H9 (cell line): ENCODE measurements around the gene FARP2. TPM values are rescaled to one million over a fixed set of nuclear protein-coding genes. Genes with fewer than 3 reads are reported as not detected.

Source experiments
- DNase-seq: peaks from one replicate; pipeline ENCODE4 v3.0.0-alpha.2; 2017
- H2AFZ ChIP-seq: one replicate; pipeline ENCODE4 v1.6.1; 2013; ENCODE audit warnings: mild to moderate bottlenecking, low read length, control low read depth, moderate library complexity
- H2AK5ac ChIP-seq: 2 replicates; pipeline ENCODE4 v1.6.1; 2013; ENCODE audit warnings: low read length, control low read depth, mixed read lengths; ENCODE audit not compliant: insufficient read length
- H2BK120ac ChIP-seq: one replicate; pipeline ENCODE4 v1.6.1; 2013; ENCODE audit warnings: low read depth, mild to moderate bottlenecking, low read length, control low read depth, inconsistent platforms; ENCODE audit not compliant: poor library complexity, severe bottlenecking
- H2BK12ac ChIP-seq: 2 replicates; pipeline ENCODE4 v1.6.1; 2013; ENCODE audit warnings: low read length, control low read depth, mixed read lengths, low read depth; ENCODE audit not compliant: insufficient read length
- H2BK15ac ChIP-seq: 2 replicates; pipeline ENCODE4 v1.6.1; 2013; ENCODE audit warnings: low read depth, low read length, control low read depth
- H2BK20ac ChIP-seq: one replicate; pipeline ENCODE4 v1.6.1; 2013; ENCODE audit warnings: low read depth, mild to moderate bottlenecking, low read length, control low read depth, inconsistent platforms; ENCODE audit not compliant: poor library complexity, severe bottlenecking
- H2BK5ac ChIP-seq: 2 replicates; pipeline ENCODE4 v1.6.1; 2013; ENCODE audit warnings: low read length, control low read depth, mixed read lengths; ENCODE audit not compliant: insufficient read length
- H3K14ac ChIP-seq: 2 replicates; pipeline ENCODE4 v1.6.1; 2013; ENCODE audit warnings: low read length, control low read depth; ENCODE audit not compliant: insufficient read depth
- H3K18ac ChIP-seq: 2 replicates; pipeline ENCODE4 v1.6.1; 2013; ENCODE audit warnings: low read depth, mild to moderate bottlenecking, mixed read lengths, low read length, control low read depth; ENCODE audit not compliant: insufficient read length
- H3K23ac ChIP-seq: 2 replicates; pipeline ENCODE4 v1.6.1; 2013; ENCODE audit warnings: low read length, control low read depth, mixed read lengths, low read depth; ENCODE audit not compliant: insufficient read length
- H3K23me2 ChIP-seq: 2 replicates; pipeline ENCODE4 v1.6.1; 2013; ENCODE audit warnings: low read depth, mild to moderate bottlenecking, mixed read lengths, low read length, control low read depth; ENCODE audit not compliant: insufficient read length, poor library complexity, severe bottlenecking
- H3K27ac ChIP-seq: 2 replicates; pipeline ENCODE4 v1.5.1; 2013; ENCODE audit warnings: low read length, control low read depth, mixed read lengths, low read depth; ENCODE audit not compliant: insufficient read length
- H3K27me3 ChIP-seq: 2 replicates; pipeline ENCODE4 v1.6.1; 2013; ENCODE audit warnings: low read length, control low read depth, inconsistent platforms; ENCODE audit not compliant: insufficient read depth
- H3K4ac ChIP-seq: 2 replicates; pipeline ENCODE4 v1.6.1; 2013; ENCODE audit warnings: low read depth, mild to moderate bottlenecking, control low read depth, inconsistent platforms, low read length, moderate library complexity
- H3K4me1 ChIP-seq: 2 replicates; pipeline ENCODE4 v1.6.1; 2013; ENCODE audit warnings: low read length, control low read depth, inconsistent platforms; ENCODE audit not compliant: insufficient read depth
- H3K4me2 ChIP-seq: 2 replicates; pipeline ENCODE4 v1.6.1; 2013; ENCODE audit warnings: low read length, control low read depth, mixed read lengths; ENCODE audit not compliant: insufficient read length, insufficient read depth
- H3K56ac ChIP-seq: 2 replicates; pipeline ENCODE4 v1.6.1; 2013; ENCODE audit warnings: low read depth, mild to moderate bottlenecking, mixed read lengths, low read length, control low read depth; ENCODE audit not compliant: insufficient read length
- H3K79me1 ChIP-seq: 2 replicates; pipeline ENCODE4 v1.6.1; 2013; ENCODE audit warnings: low read depth, mild to moderate bottlenecking, moderate library complexity, low read length, control low read depth, inconsistent platforms; ENCODE audit not compliant: insufficient read depth, poor library complexity, severe bottlenecking
- H3K79me2 ChIP-seq: 2 replicates; pipeline ENCODE4 v1.6.1; 2013; ENCODE audit warnings: low read length, control low read depth, inconsistent platforms; ENCODE audit not compliant: insufficient read depth
- H3K9ac ChIP-seq: 2 replicates; pipeline ENCODE4 v1.6.1; 2013; ENCODE audit warnings: low read length, control low read depth, mixed read lengths; ENCODE audit not compliant: insufficient read length; ENCODE audit errors: extremely low read depth
- H3K9me3 ChIP-seq: one replicate; pipeline ENCODE4 v1.6.1; 2013; ENCODE audit warnings: low read depth, low read length, inconsistent platforms; ENCODE audit not compliant: control insufficient read depth
- H3T11ph ChIP-seq: one replicate; pipeline ENCODE4 v1.6.1; 2013; ENCODE audit warnings: mild to moderate bottlenecking, low read length, control low read depth, inconsistent platforms
- H4K20me1 ChIP-seq: one replicate; pipeline ENCODE4 v1.6.1; 2013; ENCODE audit not compliant: control insufficient read depth, insufficient read length, insufficient read depth
- H4K5ac ChIP-seq: 2 replicates; pipeline ENCODE4 v1.6.1; 2013; ENCODE audit warnings: low read depth, mild to moderate bottlenecking, mixed read lengths, low read length, control low read depth; ENCODE audit not compliant: insufficient read length
- H4K8ac ChIP-seq: replicated peaks from 2 replicates; pipeline ENCODE4 v1.6.1; 2013; ENCODE audit warnings: low read length, control low read depth, mixed read lengths, low read depth; ENCODE audit not compliant: insufficient read length
- H4K91ac ChIP-seq: 2 replicates; pipeline ENCODE4 v1.6.1; 2013; ENCODE audit warnings: low read depth, mild to moderate bottlenecking, moderate library complexity, mixed read lengths, low read length, control low read depth; ENCODE audit not compliant: insufficient read length
- H3K27ac Mint-ChIP-seq, 3 experiments: 2 replicates in 2 of 3; 3 replicates in 1 of 3; pipeline ENCODE4 v1.8.0; 2020 to 2021; ENCODE audit warnings: mixed read lengths in 3 of 3, mild to moderate bottlenecking in 1 of 3, moderate library complexity in 1 of 3
- H3K27me3 Mint-ChIP-seq: 2 replicates; pipeline ENCODE4 v1.8.0; 2021; ENCODE audit warnings: low read depth, mild to moderate bottlenecking, moderate library complexity, mixed read lengths
- H3K36me3 Mint-ChIP-seq, 3 experiments: 2 replicates in 2 of 3; 3 replicates in 1 of 3; pipeline ENCODE4 v1.8.0; 2020 to 2021; ENCODE audit warnings: low read depth in 3 of 3, mixed read lengths in 3 of 3; ENCODE audit not compliant: insufficient read depth in 1 of 3
- H3K4me1 Mint-ChIP-seq, 2 experiments: 2 replicates each; pipeline ENCODE4 v1.8.0; 2020; ENCODE audit warnings: mixed read lengths in 2 of 2
- H3K4me3 Mint-ChIP-seq, 2 experiments: 2 replicates in 1 of 2; 3 replicates in 1 of 2; pipeline ENCODE4 v1.8.0; 2020 to 2021; ENCODE audit warnings: mild to moderate bottlenecking in 2 of 2, mixed read lengths in 2 of 2, moderate library complexity in 1 of 2
- H3K9me3 Mint-ChIP-seq, 2 experiments: 2 replicates in 1 of 2; 3 replicates in 1 of 2; pipeline ENCODE4 v1.8.0; 2020; ENCODE audit warnings: mild to moderate bottlenecking in 2 of 2, mixed read lengths in 2 of 2, moderate library complexity in 1 of 2
- WGBS: extraction: QIAGEN DNeasy Blood & Tissue Kit; methylation state at CpG from one replicate; pipeline ENCODE4 v1.1.7; 2013; ENCODE audit warnings: missing lambda C conversion rate, low lambda C conversion rate, mixed read lengths; ENCODE audit not compliant: insufficient read length; ENCODE audit errors: extremely low coverage; 5-methylcytosine and 5-hydroxymethylcytosine counted together
- total RNA-seq: library from RNA; stranded (reverse); gene quantifications from 2 replicates; pipeline ENCODE4 v1.2.1, GENCODE V29; 2021
- TF ChIP-seq, protein P1 (sequence below): fragments of 200-600 bp; sonication (generic); conservative IDR thresholded peaks from 3 replicates; pipeline ENCODE4 v1.8.0; 2021; ENCODE audit warnings: antibody characterized with exemption, mild to moderate bottlenecking

Gene FARP2
- total RNA-seq, 1 experiment from 2014 or later = 33.9 TPM

- DNase-seq = no peak
- no peak overlapping the region for H4K91ac ChIP-seq
- H3K9me3 Mint-ChIP-seq = no peaks in the 10 kb centered on the region
- no peak overlapping the region for H4K8ac ChIP-seq
- no peak overlapping the region for H3K27ac ChIP-seq
- no peak overlapping the region for H2BK120ac ChIP-seq
- H2BK5ac ChIP-seq = no peak overlapping the region
- H3K36me3 Mint-ChIP-seq = peaks cover 5 to 8% (median 7%) of the 10 kb centered on the region in 3 experiments; a peak in 6 of 7 replicates
- no peak overlapping the region for H2BK12ac ChIP-seq
- no peak overlapping the region for H2AFZ ChIP-seq
- H3K79me2 ChIP-seq = no peaks in the 10 kb centered on the region
- H3K18ac ChIP-seq = no peak overlapping the region
- H3K56ac ChIP-seq = no peak overlapping the region
- no peak overlapping the region for H2BK20ac ChIP-seq
- no peaks in the 10 kb centered on the region for H3K4me1 ChIP-seq
- no peaks in the 10 kb centered on the region for H3K27me3 Mint-ChIP-seq
- H3K23me2 ChIP-seq = no peaks in the 10 kb centered on the region
- no CpG with 5 or more reads among the region's 2 CpGs for whole genome bisulfite sequencing
- H3K14ac ChIP-seq = no peak overlapping the region
- peaks cover 12 to 16% of the 10 kb centered on the region in 2 experiments for H3K4me1 Mint-ChIP-seq
- no peak overlapping the region for H3K9ac ChIP-seq
- H3K4me2 ChIP-seq = no peak overlapping the region
- no peak overlapping the region for H3K27ac Mint-ChIP-seq
- H3K23ac ChIP-seq = no peak overlapping the region
- TF ChIP-seq, protein P1, sequence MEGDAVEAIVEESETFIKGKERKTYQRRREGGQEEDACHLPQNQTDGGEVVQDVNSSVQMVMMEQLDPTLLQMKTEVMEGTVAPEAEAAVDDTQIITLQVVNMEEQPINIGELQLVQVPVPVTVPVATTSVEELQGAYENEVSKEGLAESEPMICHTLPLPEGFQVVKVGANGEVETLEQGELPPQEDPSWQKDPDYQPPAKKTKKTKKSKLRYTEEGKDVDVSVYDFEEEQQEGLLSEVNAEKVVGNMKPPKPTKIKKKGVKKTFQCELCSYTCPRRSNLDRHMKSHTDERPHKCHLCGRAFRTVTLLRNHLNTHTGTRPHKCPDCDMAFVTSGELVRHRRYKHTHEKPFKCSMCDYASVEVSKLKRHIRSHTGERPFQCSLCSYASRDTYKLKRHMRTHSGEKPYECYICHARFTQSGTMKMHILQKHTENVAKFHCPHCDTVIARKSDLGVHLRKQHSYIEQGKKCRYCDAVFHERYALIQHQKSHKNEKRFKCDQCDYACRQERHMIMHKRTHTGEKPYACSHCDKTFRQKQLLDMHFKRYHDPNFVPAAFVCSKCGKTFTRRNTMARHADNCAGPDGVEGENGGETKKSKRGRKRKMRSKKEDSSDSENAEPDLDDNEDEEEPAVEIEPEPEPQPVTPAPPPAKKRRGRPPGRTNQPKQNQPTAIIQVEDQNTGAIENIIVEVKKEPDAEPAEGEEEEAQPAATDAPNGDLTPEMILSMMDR = no peak
- no peaks in the 10 kb centered on the region for H3K79me1 ChIP-seq
- no peak overlapping the region for H2BK15ac ChIP-seq
- no peak overlapping the region for H4K5ac ChIP-seq
- H3T11ph ChIP-seq = no peak overlapping the region
- H3K4ac ChIP-seq = no peak overlapping the region
- no peaks in the 10 kb centered on the region for H4K20me1 ChIP-seq
- no peaks in the 10 kb centered on the region for H3K27me3 ChIP-seq
- H3K4me3 Mint-ChIP-seq = no peak overlapping the region
- H2AK5ac ChIP-seq = no peak overlapping the region
- no peaks in the 10 kb centered on the region for H3K9me3 ChIP-seq
Observed at GRCh38 chr2:241389697-241390096, 33.6 kb downstream of the FARP2 start.
